ENCODE measurements around the gene HMX2. TPM values are rescaled to one million over a fixed set of nuclear protein-coding genes. Genes with fewer than 3 reads are reported as not detected.
A peak's percentile ranks its signal among the peaks of the same experiment; 100 is the strongest.

HMX2 gene
- total RNA-seq, 2 donors from 2014 or later = 0.13 to 0.15 TPM

GRCh38 chr10:123150986-123151736 is 3.2 kb downstream of the HMX2 start:
- Histone ChIP-seq H3K4me1 (peaks cover 26% of the 10 kb centered on the region), H3K4me3 (peak overlapping the region; percentile 4), H3K9me3 (no peaks in the 10 kb centered on the region), H3K9ac (ENCODE audit: low read depth in 2 of 2, low read length in 2 of 2) (peak overlapping the region in 1 of 2 donors; percentile 8), H3K27me3 (peaks cover 60% of the 10 kb centered on the region), H3K36me3 (no peaks in the 10 kb centered on the region), H3K27ac (no peak overlapping the region)
- intact Hi-C loops (cut with DNase I) = loop anchor here (10.0 kb wide), 1 partner anchor 166 kb away; the partner anchor contains the start of gene PSTK
- DNase-seq = peak; percentile 31
- no peak for TF ChIP-seq CTCF (IDR thresholded peaks at IDR 0.05)

DNA sequence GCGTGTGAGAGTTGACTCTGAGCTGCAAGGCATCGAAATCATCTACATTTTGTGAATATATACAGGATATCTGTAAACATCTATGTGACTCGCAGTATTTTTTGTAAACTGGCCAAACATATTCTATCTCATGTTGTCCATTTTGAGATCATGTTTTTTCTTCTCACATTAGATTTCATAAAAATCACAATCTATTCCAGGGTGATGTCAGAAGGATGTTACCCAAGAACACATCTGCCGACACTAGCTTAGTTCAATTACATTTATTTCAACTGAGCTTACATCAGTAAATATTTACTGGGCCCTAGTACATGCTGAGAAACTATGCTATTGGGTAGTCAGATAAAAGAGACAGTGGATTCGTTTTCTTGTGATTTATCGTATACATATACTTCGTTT is 3.8 kb downstream of the HMX2 start:
- H3K9me3 ChIP-seq = no peaks in the 10 kb centered on the region
- H3K9ac ChIP-seq (ENCODE audit: low read depth in 2 of 2, low read length in 2 of 2) = no peak overlapping the region
- peaks cover 26% of the 10 kb centered on the region for H3K4me1 ChIP-seq
- no peaks in the 10 kb centered on the region for H3K36me3 ChIP-seq
- no peak overlapping the region for H3K27ac ChIP-seq
- H3K27me3 ChIP-seq = peaks cover 55% of the 10 kb centered on the region
- DNase-seq = no peak
- no peak for TF ChIP-seq CTCF (IDR thresholded peaks at IDR 0.05)
- intact Hi-C loops (cut with DNase I) = loop anchor here (10.0 kb wide), 1 partner anchor 167 kb away; the partner anchor contains the start of gene PSTK
- no peak overlapping the region for H3K4me3 ChIP-seq

GRCh38 chr10:123153486-123154091 is 5.7 kb downstream of the HMX2 start:
- H3K27ac ChIP-seq = no peak overlapping the region
- no peak for DNase-seq
- intact Hi-C loops (cut with DNase I) = loop anchor here (10.0 kb wide), 1 partner anchor 169 kb away; the partner anchor contains the start of gene PSTK
- no peak overlapping the region for H3K9ac ChIP-seq (ENCODE audit: low read depth in 2 of 2, low read length in 2 of 2)
- H3K36me3 ChIP-seq = no peaks in the 10 kb centered on the region
- no peak for TF ChIP-seq CTCF (IDR thresholded peaks at IDR 0.05)
- H3K27me3 ChIP-seq = peaks cover 36% of the 10 kb centered on the region
- peaks cover 19% of the 10 kb centered on the region for H3K4me1 ChIP-seq
- peak overlapping the region; percentile 95 for H3K4me3 ChIP-seq
- H3K9me3 ChIP-seq = no peaks in the 10 kb centered on the region

DNA sequence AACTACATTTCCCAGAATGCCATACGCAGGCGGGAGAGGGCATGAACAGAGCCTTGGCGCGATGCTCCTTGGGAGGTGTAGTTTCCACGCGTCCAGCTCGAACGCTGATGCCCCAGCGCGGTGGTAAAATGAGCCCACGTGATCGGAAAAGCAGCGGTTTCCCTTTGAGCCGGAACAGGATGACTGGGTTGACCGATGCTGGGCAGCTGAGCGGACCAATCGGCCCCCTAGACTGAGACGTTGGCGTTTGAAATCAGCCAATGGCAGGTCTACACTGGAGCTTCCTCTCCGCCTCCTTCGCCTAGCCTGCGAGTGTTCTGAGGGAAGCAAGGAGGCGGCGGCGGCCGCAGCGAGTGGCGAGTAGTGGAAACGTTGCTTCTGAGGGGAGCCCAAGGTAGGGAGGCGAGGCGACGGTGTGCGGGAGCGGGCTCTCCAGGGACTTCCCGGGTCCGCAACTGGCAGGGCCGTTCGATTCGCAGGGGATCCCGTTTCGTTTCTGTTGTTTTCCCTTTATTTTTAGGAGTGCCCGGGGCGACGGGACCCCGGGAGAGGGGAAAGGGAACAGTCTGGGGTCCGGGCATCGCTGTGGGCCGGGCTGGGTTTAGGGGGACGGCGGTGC is 6.3 kb downstream of the HMX2 start, which contains the start of gene BUB3:
BUB3 (plus strand) TSS at position 311 of the 619 bp plus-strand sequence. CDS start 516 bp downstream, outside the sequence.
- intact Hi-C loops (cut with DNase I) = loop anchor here (10.0 kb wide), 1 partner anchor 169 kb away; the partner anchor contains the start of gene PSTK
- Histone ChIP-seq H3K4me3 (peak within 1 kb of the TSS; percentile 95), H3K9ac (ENCODE audit: low read depth in 2 of 2, low read length in 2 of 2) (peak within 1 kb of the TSS; percentile 79 to 88), H3K27me3 (peaks cover 30% of the 10 kb centered on the region), H3K4me1 (peaks cover 19% of the 10 kb centered on the region), H3K27ac (peak within 1 kb of the TSS; percentile 86), H3K36me3 (no peaks in the 10 kb centered on the region), H3K9me3 (no peaks in the 10 kb centered on the region)
- peak; percentile 98 for DNase-seq
- no peak for TF ChIP-seq CTCF (IDR thresholded peaks at IDR 0.05)
